ENCODE measurements around the gene CA9.

CA9 gene

GRCh38 chr9:35651956-35652828 is 21.5 kb upstream of the CA9 start:
- no peak for DNase-seq

- DNase-seq: no peak
These were observed 20.9 kb upstream of the CA9 start for GRCh38 chr9:35652829-35653209.

GRCh38 chr9:35653611-35654010 is 20.1 kb upstream of the CA9 start:
- DNase-seq: no peak

GRCh38 chr9:35656348-35656747 is 17.4 kb upstream of the CA9 start:
- no peak for DNase-seq

GRCh38 chr9:35656831-35657545 is 16.7 kb upstream of the CA9 start:
- no peak for DNase-seq

GRCh38 chr9:35657546-35658136 is 16.1 kb upstream of the CA9 start, which contains the start of gene RMRP:
Gene RMRP (minus strand): TSS chr9:35658019.
- peak; percentile 80 for DNase-seq

- DNase-seq: peak; percentile 53
These were observed 15.4 kb upstream of the CA9 start, which contains the start of gene CCDC107 for GRCh38 chr9:35658137-35658967. Gene CCDC107 (plus strand): TSS chr9:35658292. CDS start chr9:35658380, 88 bp downstream.

- DNase-seq: no peak
These were observed 14.8 kb upstream of the CA9 start for GRCh38 chr9:35658968-35659220.

GRCh38 chr9:35659340-35659739 is 14.4 kb upstream of the CA9 start:
- DNase-seq: no peak

GRCh38 chr9:35660966-35661415 is 12.7 kb upstream of the CA9 start:
- no peak for DNase-seq

- DNase-seq: no peak
These were observed 11.9 kb upstream of the CA9 start for GRCh38 chr9:35661756-35662350.

GRCh38 chr9:35662437-35662836 is 11.3 kb upstream of the CA9 start:
- no peak for DNase-seq

- no peak for DNase-seq
These were observed 8.9 kb upstream of the CA9 start, which contains the start of gene ARHGEF39 for GRCh38 chr9:35664531-35665470. Gene ARHGEF39 (minus strand): TSS chr9:35665195. CDS start chr9:35665169, 26 bp downstream.

GRCh38 chr9:35665471-35665818 is 8.3 kb upstream of the CA9 start:
- DNase-seq: no peak

- no peak for DNase-seq
These were observed 7.7 kb upstream of the CA9 start for GRCh38 chr9:35666045-35666444.

- no peak for DNase-seq
These were observed 7.2 kb upstream of the CA9 start for GRCh38 chr9:35666549-35666948.

GRCh38 chr9:35667939-35668338 is 5.8 kb upstream of the CA9 start:
- DNase-seq: no peak

GRCh38 chr9:35669331-35670145 is 4.2 kb upstream of the CA9 start:
- no peak for DNase-seq

GRCh38 chr9:35674025-35674361 is 265 bp downstream of the CA9 start:
- DNase-seq: no peak

- DNase-seq: no peak
These were observed 1.5 kb downstream of the CA9 start for GRCh38 chr9:35675204-35675603.
